Measurements from ENCODE around the gene OR4B1. TPM values are rescaled to one million over a fixed set of nuclear protein-coding genes. Genes with fewer than 3 reads are reported as not detected.
"Not testable (repeated sequence)": the region's sequence is repeated elsewhere in the genome, so short reads cannot be mapped to it uniquely, and the experiment has no call there.

The OR4B1 gene
- polyA plus RNA-seq, 3 donors: not detected

GRCh38 chr11:48184452-48184851 is 32.2 kb upstream of the OR4B1 start:
- H3K4me2 ChIP-seq (replicated peaks; ENCODE audit: extremely low read depth, low read length, poor library complexity, severe bottlenecking): no peak overlapping the region
- H2AFZ ChIP-seq (ENCODE audit: insufficient read depth, low read depth, low read length, poor library complexity, severe bottlenecking): no peak overlapping the region
- no peaks in the 10 kb centered on the region for H3K79me2 ChIP-seq (ENCODE audit: insufficient read depth, low read length)
- H3K27ac Mint-ChIP-seq: no peak overlapping the region
- DNase-seq: no peak
- no peaks in the 10 kb centered on the region for H3K4me1 ChIP-seq (ENCODE audit: control insufficient read depth in 1 of 2, insufficient read depth in 2 of 2, low read length in 2 of 2)
- no peaks in the 10 kb centered on the region for H3K36me3 ChIP-seq (replicated peaks in 1 of 2; ENCODE audit: control insufficient read depth in 1 of 2, insufficient read depth in 2 of 2, low read length in 2 of 2)
- H3K9me3 Mint-ChIP-seq: peaks cover 0 to 6% (median 3%) of the 10 kb centered on the region in 7 donors
- H3K27ac ChIP-seq (ENCODE audit: low read depth in 1 of 2, low read length in 2 of 2): no peak overlapping the region
- H3K9me3 ChIP-seq (replicated peaks in 1 of 2; ENCODE audit: control insufficient read depth in 1 of 2, insufficient read depth in 1 of 2, low read length in 2 of 2): no peaks in the 10 kb centered on the region
- no peak overlapping the region for H3K4me3 ChIP-seq (replicated peaks in 1 of 3; ENCODE audit: low read depth in 2 of 3, low read length in 3 of 3)
- H3K9ac ChIP-seq (ENCODE audit: insufficient read depth, low read length, poor library complexity, severe bottlenecking): no peak overlapping the region
- no peak overlapping the region for H3K4me3 Mint-ChIP-seq
- H3K36me3 Mint-ChIP-seq: no peaks in the 10 kb centered on the region
- no peak for TF ChIP-seq CTCF (IDR thresholded peaks at IDR 0.05)
- H3K4me1 Mint-ChIP-seq: no peaks in the 10 kb centered on the region
- H4K20me1 ChIP-seq (ENCODE audit: insufficient read depth, low read length): no peaks in the 10 kb centered on the region
- peaks cover 0 to 2% of the 10 kb centered on the region in 2 donors for H3K27me3 ChIP-seq (ENCODE audit: control insufficient read depth in 2 of 2, insufficient read depth in 2 of 2, low read length in 2 of 2)
- peaks cover 3 to 5% (median 4%) of the 10 kb centered on the region in 3 donors for H3K27me3 Mint-ChIP-seq (ENCODE audit: low read depth in 3 of 3)
- intact Hi-C loops (cut with micrococcal nuclease): no loop called here

GRCh38 chr11:48190906-48191654 is 25.5 kb upstream of the OR4B1 start:
- H3K4me1 ChIP-seq (ENCODE audit: control insufficient read depth in 1 of 2, insufficient read depth in 2 of 2, low read length in 2 of 2); H3K36me3 Mint-ChIP-seq; H2AFZ ChIP-seq (ENCODE audit: insufficient read depth, low read depth, low read length, poor library complexity, severe bottlenecking); H3K79me2 ChIP-seq (ENCODE audit: insufficient read depth, low read length); H3K27ac ChIP-seq (ENCODE audit: low read depth in 1 of 2, low read length in 2 of 2); H3K36me3 ChIP-seq (replicated peaks in 1 of 2; ENCODE audit: control insufficient read depth in 1 of 2, insufficient read depth in 2 of 2, low read length in 2 of 2); H3K27me3 Mint-ChIP-seq (ENCODE audit: low read depth in 3 of 3); H3K4me2 ChIP-seq (replicated peaks; ENCODE audit: extremely low read depth, low read length, poor library complexity, severe bottlenecking); H3K9ac ChIP-seq (ENCODE audit: insufficient read depth, low read length, poor library complexity, severe bottlenecking); H3K27ac Mint-ChIP-seq; DNase-seq; intact Hi-C loops (cut with micrococcal nuclease); H3K4me3 ChIP-seq (replicated peaks in 1 of 3; ENCODE audit: low read depth in 2 of 3, low read length in 3 of 3); H3K27me3 ChIP-seq (ENCODE audit: control insufficient read depth in 2 of 2, insufficient read depth in 2 of 2, low read length in 2 of 2); H4K20me1 ChIP-seq (ENCODE audit: insufficient read depth, low read length); H3K4me1 Mint-ChIP-seq: not testable (repeated sequence)
- Mint-ChIP-seq H3K4me3 (peak overlapping the region in 1 of 2 donors; percentile 32), H3K9me3 (peaks cover 5 to 19% (median 13%) of the 10 kb centered on the region in 7 donors)
- WGBS (ENCODE audit: insufficient coverage): 67% methylated on average over 3 of the region's 10 CpGs
- H3K9me3 ChIP-seq (replicated peaks in 1 of 2; ENCODE audit: control insufficient read depth in 1 of 2, insufficient read depth in 1 of 2, low read length in 2 of 2): peaks cover 3 to 13% of the 10 kb centered on the region in 2 donors

Measured in CD14-positive monocyte (primary cell).